H9 (cell line): ENCODE data around the gene MOV10L1. TPM values are rescaled to one million over a fixed set of nuclear protein-coding genes. Genes with fewer than 3 reads are reported as not detected.

Source experiments
- DNase-seq: peaks from one replicate; pipeline ENCODE4 v3.0.0-alpha.2; 2017
- H2AFZ ChIP-seq: one replicate; pipeline ENCODE4 v1.6.1; 2013; ENCODE audit warnings: mild to moderate bottlenecking, low read length, control low read depth, moderate library complexity
- H2AK5ac ChIP-seq: 2 replicates; pipeline ENCODE4 v1.6.1; 2013; ENCODE audit warnings: low read length, control low read depth, mixed read lengths; ENCODE audit not compliant: insufficient read length
- H2BK120ac ChIP-seq: one replicate; pipeline ENCODE4 v1.6.1; 2013; ENCODE audit warnings: low read depth, mild to moderate bottlenecking, low read length, control low read depth, inconsistent platforms; ENCODE audit not compliant: poor library complexity, severe bottlenecking
- H2BK12ac ChIP-seq: 2 replicates; pipeline ENCODE4 v1.6.1; 2013; ENCODE audit warnings: low read length, control low read depth, mixed read lengths, low read depth; ENCODE audit not compliant: insufficient read length
- H2BK15ac ChIP-seq: 2 replicates; pipeline ENCODE4 v1.6.1; 2013; ENCODE audit warnings: low read depth, low read length, control low read depth
- H2BK20ac ChIP-seq: one replicate; pipeline ENCODE4 v1.6.1; 2013; ENCODE audit warnings: low read depth, mild to moderate bottlenecking, low read length, control low read depth, inconsistent platforms; ENCODE audit not compliant: poor library complexity, severe bottlenecking
- H2BK5ac ChIP-seq: 2 replicates; pipeline ENCODE4 v1.6.1; 2013; ENCODE audit warnings: low read length, control low read depth, mixed read lengths; ENCODE audit not compliant: insufficient read length
- H3K14ac ChIP-seq: 2 replicates; pipeline ENCODE4 v1.6.1; 2013; ENCODE audit warnings: low read length, control low read depth; ENCODE audit not compliant: insufficient read depth
- H3K18ac ChIP-seq: 2 replicates; pipeline ENCODE4 v1.6.1; 2013; ENCODE audit warnings: low read depth, mild to moderate bottlenecking, mixed read lengths, low read length, control low read depth; ENCODE audit not compliant: insufficient read length
- H3K23ac ChIP-seq: 2 replicates; pipeline ENCODE4 v1.6.1; 2013; ENCODE audit warnings: low read length, control low read depth, mixed read lengths, low read depth; ENCODE audit not compliant: insufficient read length
- H3K23me2 ChIP-seq: 2 replicates; pipeline ENCODE4 v1.6.1; 2013; ENCODE audit warnings: low read depth, mild to moderate bottlenecking, mixed read lengths, low read length, control low read depth; ENCODE audit not compliant: insufficient read length, poor library complexity, severe bottlenecking
- H3K27ac ChIP-seq: 2 replicates; pipeline ENCODE4 v1.5.1; 2013; ENCODE audit warnings: low read length, control low read depth, mixed read lengths, low read depth; ENCODE audit not compliant: insufficient read length
- H3K27me3 ChIP-seq: 2 replicates; pipeline ENCODE4 v1.6.1; 2013; ENCODE audit warnings: low read length, control low read depth, inconsistent platforms; ENCODE audit not compliant: insufficient read depth
- H3K4ac ChIP-seq: 2 replicates; pipeline ENCODE4 v1.6.1; 2013; ENCODE audit warnings: low read depth, mild to moderate bottlenecking, control low read depth, inconsistent platforms, low read length, moderate library complexity
- H3K4me1 ChIP-seq: 2 replicates; pipeline ENCODE4 v1.6.1; 2013; ENCODE audit warnings: low read length, control low read depth, inconsistent platforms; ENCODE audit not compliant: insufficient read depth
- H3K4me2 ChIP-seq: 2 replicates; pipeline ENCODE4 v1.6.1; 2013; ENCODE audit warnings: low read length, control low read depth, mixed read lengths; ENCODE audit not compliant: insufficient read length, insufficient read depth
- H3K56ac ChIP-seq: 2 replicates; pipeline ENCODE4 v1.6.1; 2013; ENCODE audit warnings: low read depth, mild to moderate bottlenecking, mixed read lengths, low read length, control low read depth; ENCODE audit not compliant: insufficient read length
- H3K79me1 ChIP-seq: 2 replicates; pipeline ENCODE4 v1.6.1; 2013; ENCODE audit warnings: low read depth, mild to moderate bottlenecking, moderate library complexity, low read length, control low read depth, inconsistent platforms; ENCODE audit not compliant: insufficient read depth, poor library complexity, severe bottlenecking
- H3K79me2 ChIP-seq: 2 replicates; pipeline ENCODE4 v1.6.1; 2013; ENCODE audit warnings: low read length, control low read depth, inconsistent platforms; ENCODE audit not compliant: insufficient read depth
- H3K9ac ChIP-seq: 2 replicates; pipeline ENCODE4 v1.6.1; 2013; ENCODE audit warnings: low read length, control low read depth, mixed read lengths; ENCODE audit not compliant: insufficient read length; ENCODE audit errors: extremely low read depth
- H3K9me3 ChIP-seq: one replicate; pipeline ENCODE4 v1.6.1; 2013; ENCODE audit warnings: low read depth, low read length, inconsistent platforms; ENCODE audit not compliant: control insufficient read depth
- H3T11ph ChIP-seq: one replicate; pipeline ENCODE4 v1.6.1; 2013; ENCODE audit warnings: mild to moderate bottlenecking, low read length, control low read depth, inconsistent platforms
- H4K20me1 ChIP-seq: one replicate; pipeline ENCODE4 v1.6.1; 2013; ENCODE audit not compliant: control insufficient read depth, insufficient read length, insufficient read depth
- H4K5ac ChIP-seq: 2 replicates; pipeline ENCODE4 v1.6.1; 2013; ENCODE audit warnings: low read depth, mild to moderate bottlenecking, mixed read lengths, low read length, control low read depth; ENCODE audit not compliant: insufficient read length
- H4K8ac ChIP-seq: replicated peaks from 2 replicates; pipeline ENCODE4 v1.6.1; 2013; ENCODE audit warnings: low read length, control low read depth, mixed read lengths, low read depth; ENCODE audit not compliant: insufficient read length
- H4K91ac ChIP-seq: 2 replicates; pipeline ENCODE4 v1.6.1; 2013; ENCODE audit warnings: low read depth, mild to moderate bottlenecking, moderate library complexity, mixed read lengths, low read length, control low read depth; ENCODE audit not compliant: insufficient read length
- H3K27ac Mint-ChIP-seq, 3 experiments: 2 replicates in 2 of 3; 3 replicates in 1 of 3; pipeline ENCODE4 v1.8.0; 2020 to 2021; ENCODE audit warnings: mixed read lengths in 3 of 3, mild to moderate bottlenecking in 1 of 3, moderate library complexity in 1 of 3
- H3K27me3 Mint-ChIP-seq: 2 replicates; pipeline ENCODE4 v1.8.0; 2021; ENCODE audit warnings: low read depth, mild to moderate bottlenecking, moderate library complexity, mixed read lengths
- H3K36me3 Mint-ChIP-seq, 3 experiments: 2 replicates in 2 of 3; 3 replicates in 1 of 3; pipeline ENCODE4 v1.8.0; 2020 to 2021; ENCODE audit warnings: low read depth in 3 of 3, mixed read lengths in 3 of 3; ENCODE audit not compliant: insufficient read depth in 1 of 3
- H3K4me1 Mint-ChIP-seq, 2 experiments: 2 replicates each; pipeline ENCODE4 v1.8.0; 2020; ENCODE audit warnings: mixed read lengths in 2 of 2
- H3K4me3 Mint-ChIP-seq, 2 experiments: 2 replicates in 1 of 2; 3 replicates in 1 of 2; pipeline ENCODE4 v1.8.0; 2020 to 2021; ENCODE audit warnings: mild to moderate bottlenecking in 2 of 2, mixed read lengths in 2 of 2, moderate library complexity in 1 of 2
- H3K9me3 Mint-ChIP-seq, 2 experiments: 2 replicates in 1 of 2; 3 replicates in 1 of 2; pipeline ENCODE4 v1.8.0; 2020; ENCODE audit warnings: mild to moderate bottlenecking in 2 of 2, mixed read lengths in 2 of 2, moderate library complexity in 1 of 2
- CTCF ChIP-seq: fragments of 200-600 bp; sonication (generic); conservative IDR thresholded peaks from 3 replicates; pipeline ENCODE4 v1.8.0; 2021; ENCODE audit warnings: antibody characterized with exemption, mild to moderate bottlenecking
- WGBS: extraction: QIAGEN DNeasy Blood & Tissue Kit; methylation state at CpG from one replicate; pipeline ENCODE4 v1.1.7; 2013; ENCODE audit warnings: missing lambda C conversion rate, low lambda C conversion rate, mixed read lengths; ENCODE audit not compliant: insufficient read length; ENCODE audit errors: extremely low coverage; 5-methylcytosine and 5-hydroxymethylcytosine counted together
- total RNA-seq: library from RNA; stranded (reverse); gene quantifications from 2 replicates; pipeline ENCODE4 v1.2.1, GENCODE V29; 2021

MOV10L1 gene
- total RNA-seq, 1 experiment from 2014 or later, result not detected

- no peaks in the 10 kb centered on the region for H4K20me1 ChIP-seq
- no peak overlapping the region for H3K4me2 ChIP-seq
- no peak overlapping the region for H2BK12ac ChIP-seq
- peaks cover 3% of the 10 kb centered on the region; the same call in 1 of the 2 replicates for H3K27me3 ChIP-seq
- peaks cover 5% of the 10 kb centered on the region for H3K23me2 ChIP-seq
- no peak for TF ChIP-seq CTCF
- H2AK5ac ChIP-seq, result no peak overlapping the region
- no peak overlapping the region for H3K9ac ChIP-seq
- H2BK15ac ChIP-seq, result no peak overlapping the region
- H3K27ac ChIP-seq, result no peak overlapping the region
- no peak overlapping the region for H2AFZ ChIP-seq
- H3K18ac ChIP-seq, result no peak overlapping the region
- no peaks in the 10 kb centered on the region for H3K79me1 ChIP-seq
- H3K56ac ChIP-seq, result no peak overlapping the region
- H2BK5ac ChIP-seq, result no peak overlapping the region
- WGBS, result no CpG with 5 or more reads among the region's 6 CpGs
- peaks cover under 1 to 9% (median 4%) of the 10 kb centered on the region in 3 experiments; a peak in 4 of 7 replicates for H3K36me3 Mint-ChIP-seq
- H4K91ac ChIP-seq, result no peak overlapping the region
- H3K4ac ChIP-seq, result no peak overlapping the region
- H3K4me1 ChIP-seq, result no peaks in the 10 kb centered on the region
- H3K4me1 Mint-ChIP-seq, result peaks cover 4 to 7% of the 10 kb centered on the region in 2 experiments
- no peak overlapping the region for H4K5ac ChIP-seq
- no peak overlapping the region for H3K14ac ChIP-seq
- H3K23ac ChIP-seq, result no peak overlapping the region
- no peaks in the 10 kb centered on the region; a peak in 1 of 5 replicates for H3K9me3 Mint-ChIP-seq
- no peak overlapping the region for H2BK20ac ChIP-seq
- H4K8ac ChIP-seq, result no peak overlapping the region
- H3T11ph ChIP-seq, result no peak overlapping the region
- DNase-seq, result no peak
- no peak overlapping the region for H2BK120ac ChIP-seq
- H3K27me3 Mint-ChIP-seq, result peaks cover 20% of the 10 kb centered on the region
- no peaks in the 10 kb centered on the region for H3K79me2 ChIP-seq
- no peak overlapping the region for H3K4me3 Mint-ChIP-seq
- H3K27ac Mint-ChIP-seq, result no peak overlapping the region
- H3K9me3 ChIP-seq, result no peaks in the 10 kb centered on the region
Observed at GRCh38 chr22:50173983-50174355, 84.2 kb downstream of the MOV10L1 start.
